Upper lobe of left lung (tissue), 4 donors: Measurements from ENCODE around the gene C4orf50.

ENCODE experiments used
- EP300 ChIP-seq, 4 donors: sonication (generic); formaldehyde crosslinking; IDR thresholded peaks; one replicate each; pipeline ENCODE4 v1.5.1; 2017; ENCODE audit warnings: antibody characterized with exemption in 4 of 4, control low read depth in 2 of 4
- POLR2A ChIP-seq, 4 donors: fragments of 450-650 bp; IDR thresholded peaks; one replicate each; pipeline ENCODE4 v1.5.1; 2016 to 2017; ENCODE audit warnings: antibody characterized with exemption in 4 of 4, mild to moderate bottlenecking in 2 of 4
- POLR2AphosphoS5 ChIP-seq, 2 donors: sonication (generic); formaldehyde crosslinking; IDR thresholded peaks; one replicate each; pipeline ENCODE4 v1.5.1; 2017; ENCODE audit warnings: antibody characterized with exemption in 2 of 2
- TF ChIP-seq, protein P1 (sequence below), 6 experiments: fragments of 450-650 bp in 4 of 6; fragments of 200-600 bp in 2 of 6; sonication (generic) in 2 of 6; IDR thresholded peaks; one replicate each; pipeline ENCODE4 v1.5.1; 2016 to 2019; ENCODE audit warnings: antibody characterized with exemption in 6 of 6

DNA sequence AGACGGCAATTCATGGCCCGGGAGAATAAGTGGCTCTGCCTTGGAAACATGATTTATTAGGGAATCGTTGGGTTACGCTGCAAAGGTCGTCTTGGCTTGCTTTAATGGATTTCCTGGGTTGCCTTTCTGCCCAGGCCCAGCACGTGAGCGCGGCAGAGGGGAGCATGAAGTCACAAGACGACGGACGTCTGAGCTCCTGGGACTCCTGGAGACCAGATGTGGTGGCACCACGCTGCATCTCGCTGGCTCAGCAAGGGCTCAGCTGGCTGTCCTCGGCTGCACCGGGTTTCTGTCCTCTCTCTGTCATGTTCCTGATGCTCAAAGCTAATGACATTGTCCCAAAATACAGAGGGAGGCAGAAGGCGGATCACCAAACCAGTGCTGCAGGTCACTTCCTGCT, 61.2 kb downstream of the C4orf50 start:
- TF ChIP-seq, protein P1, sequence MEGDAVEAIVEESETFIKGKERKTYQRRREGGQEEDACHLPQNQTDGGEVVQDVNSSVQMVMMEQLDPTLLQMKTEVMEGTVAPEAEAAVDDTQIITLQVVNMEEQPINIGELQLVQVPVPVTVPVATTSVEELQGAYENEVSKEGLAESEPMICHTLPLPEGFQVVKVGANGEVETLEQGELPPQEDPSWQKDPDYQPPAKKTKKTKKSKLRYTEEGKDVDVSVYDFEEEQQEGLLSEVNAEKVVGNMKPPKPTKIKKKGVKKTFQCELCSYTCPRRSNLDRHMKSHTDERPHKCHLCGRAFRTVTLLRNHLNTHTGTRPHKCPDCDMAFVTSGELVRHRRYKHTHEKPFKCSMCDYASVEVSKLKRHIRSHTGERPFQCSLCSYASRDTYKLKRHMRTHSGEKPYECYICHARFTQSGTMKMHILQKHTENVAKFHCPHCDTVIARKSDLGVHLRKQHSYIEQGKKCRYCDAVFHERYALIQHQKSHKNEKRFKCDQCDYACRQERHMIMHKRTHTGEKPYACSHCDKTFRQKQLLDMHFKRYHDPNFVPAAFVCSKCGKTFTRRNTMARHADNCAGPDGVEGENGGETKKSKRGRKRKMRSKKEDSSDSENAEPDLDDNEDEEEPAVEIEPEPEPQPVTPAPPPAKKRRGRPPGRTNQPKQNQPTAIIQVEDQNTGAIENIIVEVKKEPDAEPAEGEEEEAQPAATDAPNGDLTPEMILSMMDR (IDR thresholded peaks at IDR 0.05) = no peak
- no peak for TF ChIP-seq POLR2AphosphoS5 (IDR thresholded peaks at IDR 0.05)
- no peak for TF ChIP-seq EP300 (IDR thresholded peaks at IDR 0.05)
- no peak for TF ChIP-seq POLR2A (IDR thresholded peaks at IDR 0.05)
